HG03469 (cell line): ENCODE results near the gene RTL1.

Source experiments
- ATAC-seq: cut with Tn5 transposase; IDR thresholded peaks from one replicate; pipeline ENCODE4 v1.9.1; 2021; ENCODE audit warnings: mild to moderate bottlenecking, moderate library complexity, moderate number of reproducible peaks; ENCODE audit not compliant: unreplicated experiment

Gene RTL1

DNA sequence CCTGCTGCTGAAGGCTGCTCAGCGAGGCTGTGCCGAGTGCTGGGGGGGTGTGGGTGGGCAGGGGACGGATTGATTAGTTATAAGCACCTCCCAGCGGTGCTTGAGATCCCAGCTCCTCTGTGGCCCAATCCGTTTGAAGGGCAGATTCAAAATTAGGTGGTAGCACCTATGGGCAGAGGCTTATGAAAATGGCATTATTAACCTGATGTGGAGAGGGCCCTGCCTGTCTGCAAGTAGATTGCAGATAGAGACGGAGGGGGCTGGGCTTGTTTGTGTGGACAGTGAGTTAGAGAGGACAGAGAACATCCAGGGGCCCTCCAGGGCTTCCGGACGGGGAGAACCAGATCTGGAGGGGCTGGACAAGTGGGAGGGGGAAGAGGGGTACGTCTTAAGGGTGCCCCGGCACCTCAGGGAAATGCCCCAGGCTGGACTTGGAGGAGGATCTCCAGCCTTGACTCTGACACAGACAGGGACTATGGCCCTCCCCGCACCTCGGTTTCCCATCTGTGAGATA is at the start of gene RTL1:
RTL1 (minus strand) TSS at position 51 of the 514 bp plus-strand sequence. CDS start 18,934 bp downstream, outside the sequence.
- ATAC-seq = no peak

DNA sequence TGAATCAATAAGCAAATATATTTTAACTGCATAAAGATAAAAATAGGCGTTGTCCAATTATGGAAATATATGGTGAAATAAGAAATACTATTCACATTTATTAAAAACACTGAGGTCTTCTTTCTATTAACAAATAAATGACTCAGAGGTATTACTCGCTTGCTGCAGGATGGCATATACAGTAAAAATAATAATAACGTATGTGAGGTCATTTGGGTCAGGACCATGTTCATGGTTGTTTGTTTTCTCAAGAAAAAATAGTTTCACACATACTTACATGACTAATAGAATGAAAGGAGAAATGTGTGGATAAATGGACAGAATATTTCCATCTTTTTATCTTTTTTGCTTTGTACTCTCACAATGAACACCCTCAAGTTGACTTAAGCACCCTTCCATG is 46.5 kb upstream of the RTL1 start:
- no peak for ATAC-seq

DNA sequence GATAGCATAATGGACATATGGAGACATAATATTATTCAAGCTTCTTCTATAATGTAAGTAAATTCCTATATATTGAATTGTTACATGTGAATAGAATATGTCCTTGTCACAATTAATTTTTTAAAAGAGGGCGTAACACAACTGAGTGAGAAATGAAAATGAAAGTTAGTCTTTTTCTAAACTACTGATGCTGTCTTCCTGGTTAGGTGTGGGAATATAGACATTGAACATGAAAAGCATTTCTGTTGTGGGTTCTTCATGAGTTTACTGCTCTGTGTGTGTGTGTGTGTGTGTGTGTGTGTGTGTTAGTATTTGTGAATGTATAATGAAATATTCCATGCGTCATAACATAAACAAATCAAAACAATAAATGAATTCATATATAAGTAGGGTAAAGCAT is 40.5 kb upstream of the RTL1 start:
- no peak for ATAC-seq

DNA sequence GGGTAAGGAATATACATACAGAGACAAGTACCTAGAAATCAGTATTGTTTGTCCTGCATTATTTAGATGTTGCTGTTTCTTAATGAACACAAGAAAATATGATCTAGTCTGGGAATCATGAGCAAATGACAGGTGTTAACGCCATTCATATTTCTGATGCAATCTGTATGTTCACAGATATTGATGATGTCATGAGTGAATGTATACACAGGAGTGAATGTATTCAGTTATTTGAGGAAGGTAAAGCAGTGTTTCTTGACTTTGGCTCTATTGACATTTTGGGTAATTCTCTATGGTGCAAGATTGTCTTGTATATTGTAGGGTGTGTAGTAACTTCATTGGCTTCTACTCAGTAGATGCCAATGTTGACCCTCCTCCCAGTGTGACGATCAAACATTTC is 26.7 kb upstream of the RTL1 start:
- no peak for ATAC-seq

DNA sequence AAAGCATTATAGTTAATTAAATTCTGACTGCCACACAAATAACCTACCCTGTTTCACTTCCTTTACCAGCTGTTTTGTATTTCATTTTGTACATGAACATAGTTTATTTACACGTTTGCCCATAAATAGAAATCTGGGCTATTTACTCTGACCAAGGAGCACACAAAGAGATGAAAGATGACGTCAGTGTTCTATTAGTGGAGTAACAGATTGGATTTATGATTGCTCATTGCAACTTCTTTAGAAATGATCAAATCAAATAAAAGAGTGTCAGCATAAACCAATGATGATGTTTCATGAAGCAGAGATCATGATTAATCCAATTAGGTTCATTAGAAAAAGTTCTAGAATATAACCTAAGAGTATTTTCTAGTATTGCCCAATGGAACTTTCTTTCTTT is 12.0 kb upstream of the RTL1 start:
- no peak for ATAC-seq

DNA sequence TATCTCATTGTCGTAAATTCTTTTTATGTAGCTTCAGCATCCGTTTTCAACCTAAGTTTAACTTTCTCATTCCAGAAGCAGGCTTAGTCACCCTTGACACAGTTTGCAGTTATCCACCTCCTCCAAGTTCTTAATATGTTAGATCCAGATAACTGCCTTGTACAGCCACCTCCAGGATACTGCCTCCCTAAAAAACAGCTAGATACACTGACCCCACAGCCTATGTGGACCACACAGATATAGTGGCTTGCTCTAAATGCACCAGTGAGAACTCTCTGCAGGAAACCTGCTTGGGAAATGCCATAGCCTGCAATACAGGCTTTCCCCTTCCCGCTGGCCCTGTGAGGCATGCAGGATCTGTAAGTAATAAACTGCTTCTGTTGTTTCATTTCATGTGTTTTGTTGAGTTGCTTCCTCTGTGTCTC is 11.1 kb upstream of the RTL1 start:
- no peak for ATAC-seq

DNA sequence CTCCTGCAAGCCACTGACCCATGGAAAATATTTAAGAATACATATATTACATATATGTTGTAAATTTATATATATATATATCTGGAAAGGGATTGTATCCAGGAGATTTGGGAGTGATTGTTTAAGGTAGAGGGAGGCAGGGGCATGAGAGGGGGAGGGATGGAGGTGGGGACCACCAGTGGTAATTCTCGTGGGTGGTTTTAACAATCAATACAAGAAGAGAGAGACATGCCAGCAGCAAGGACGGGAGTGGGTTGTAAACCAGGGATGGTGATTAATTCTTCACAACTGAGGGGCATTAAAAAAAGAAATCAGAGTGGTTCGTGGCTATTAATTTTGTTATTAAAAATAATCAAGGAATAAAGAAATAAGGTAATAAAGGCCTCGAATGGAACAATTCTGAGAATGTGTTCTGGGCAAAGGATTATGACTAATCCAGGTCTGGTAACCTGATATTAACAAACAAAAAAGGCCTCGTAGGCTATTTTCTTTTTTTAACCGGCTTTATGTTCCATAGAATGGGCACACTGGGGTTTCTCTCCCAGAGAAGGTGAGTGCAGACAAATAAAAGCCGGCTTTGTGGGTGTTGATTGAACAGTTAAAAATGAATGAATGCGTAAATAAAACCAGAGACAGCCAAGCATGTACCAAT is 8.3 kb upstream of the RTL1 start:
- ATAC-seq = no peak

DNA sequence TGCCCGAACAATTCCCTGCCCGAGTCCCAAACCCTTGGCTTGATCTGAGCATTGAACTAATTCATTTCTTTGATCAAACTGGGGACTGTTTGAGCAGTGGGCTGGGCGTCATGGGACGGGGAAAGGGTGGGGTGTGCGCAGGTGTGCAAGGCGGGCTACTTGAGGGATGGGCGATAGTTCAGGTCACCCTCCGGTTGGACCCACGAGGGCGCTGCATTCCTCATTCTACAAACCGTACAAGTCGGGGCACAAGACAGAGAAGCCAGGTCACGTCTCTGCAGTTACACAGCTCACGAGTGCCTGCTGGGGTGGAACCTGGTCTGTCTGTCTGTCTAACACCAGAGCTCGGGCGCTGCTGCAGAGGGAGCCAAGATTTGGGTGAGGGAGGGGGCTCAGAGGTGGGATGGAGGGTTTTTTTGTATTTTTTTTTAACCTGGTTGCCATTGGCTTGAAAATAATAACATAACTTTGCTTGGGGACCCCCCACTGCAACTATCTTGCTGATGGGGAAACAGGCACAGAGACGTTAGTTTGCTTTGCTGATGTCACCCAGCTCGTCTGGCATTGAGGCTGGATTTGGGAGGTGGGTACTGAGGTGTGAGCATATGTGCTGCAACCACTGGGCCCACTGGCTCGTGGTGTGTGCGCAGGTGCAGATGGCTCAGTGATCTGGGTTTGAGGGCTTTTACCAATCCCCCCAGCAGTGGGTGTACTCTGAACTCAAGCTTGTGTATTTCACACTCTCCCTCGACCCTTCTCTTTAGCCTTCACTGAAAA is 7.6 kb upstream of the RTL1 start:
- no peak for ATAC-seq

DNA sequence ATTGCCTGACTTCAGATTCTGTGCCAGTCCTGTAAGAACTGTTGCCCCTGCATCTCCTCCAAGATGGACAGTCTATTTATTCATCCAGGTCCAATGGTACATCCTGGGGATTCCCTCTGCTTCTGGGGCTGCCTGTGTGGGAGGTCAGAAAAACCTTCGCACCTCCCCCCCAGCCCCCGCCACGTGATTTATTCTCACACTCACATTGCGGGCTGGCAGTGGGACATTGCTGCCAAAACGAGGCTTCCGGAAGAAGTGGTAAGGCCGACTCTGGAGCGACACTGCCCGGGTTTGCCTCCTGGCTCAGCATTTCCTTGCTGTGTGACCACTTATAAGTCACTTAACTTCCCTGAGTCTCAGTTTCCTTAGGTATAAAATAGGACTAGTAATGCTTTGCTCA is 5.9 kb upstream of the RTL1 start:
- no peak for ATAC-seq

DNA sequence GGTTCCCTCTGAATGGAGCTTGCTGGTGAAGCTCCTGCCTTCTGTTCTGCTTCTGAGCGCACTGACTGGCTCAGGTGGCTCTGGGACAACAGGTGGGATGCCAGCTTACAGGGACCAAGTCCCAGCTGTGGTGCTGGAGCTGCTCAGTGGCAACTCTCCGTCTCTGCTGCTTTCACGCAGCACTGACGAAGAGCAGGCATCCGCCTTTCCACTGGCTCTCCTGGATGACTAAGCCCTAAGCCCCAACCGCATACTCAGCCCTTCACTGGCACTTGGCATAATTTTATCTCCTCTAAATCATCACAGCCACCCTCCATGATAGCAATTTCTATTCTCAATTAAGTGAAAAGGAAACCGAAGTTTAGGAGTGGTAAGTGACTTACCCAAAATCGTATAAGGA is 3.7 kb upstream of the RTL1 start:
- no peak for ATAC-seq

DNA sequence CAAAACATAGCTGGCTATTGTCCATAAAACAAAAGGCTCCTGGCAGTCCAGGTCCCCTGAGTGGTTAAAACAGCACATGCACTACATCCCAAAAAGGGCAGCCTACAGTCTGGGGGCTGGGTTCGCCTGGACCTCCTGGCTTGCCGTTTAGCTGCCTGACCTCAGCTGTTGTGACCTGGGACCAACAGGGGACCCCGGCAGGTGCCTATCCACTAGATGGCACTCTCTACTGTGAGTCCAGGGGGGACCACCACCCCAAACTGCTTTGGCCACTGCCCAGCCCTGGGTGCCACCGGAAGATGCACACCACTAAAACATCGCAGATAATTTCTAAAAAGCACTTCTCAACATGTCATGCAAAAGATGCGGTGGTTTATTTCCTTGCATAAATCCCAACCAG is 2.9 kb upstream of the RTL1 start:
- ATAC-seq = no peak

DNA sequence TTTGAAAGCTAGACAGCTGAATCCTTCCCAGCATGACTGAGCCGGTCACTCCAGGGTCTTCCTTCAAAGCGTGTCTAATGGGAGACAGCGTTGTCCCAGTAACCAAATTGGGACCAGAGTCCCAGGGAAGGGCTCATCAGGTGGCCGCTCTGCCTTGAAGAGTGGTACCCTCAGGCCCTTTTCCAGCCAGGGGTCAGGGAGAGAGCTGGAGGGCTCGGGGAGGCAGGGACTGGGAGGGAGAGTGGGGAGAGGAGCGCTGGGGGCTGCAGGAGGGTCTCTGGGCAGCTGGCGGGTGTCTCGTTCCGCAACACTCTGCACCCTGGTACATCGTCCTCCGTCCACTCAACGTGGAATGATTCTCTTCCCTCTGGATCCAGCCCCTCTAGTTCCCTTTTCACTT is 1.6 kb upstream of the RTL1 start:
- no peak for ATAC-seq

DNA sequence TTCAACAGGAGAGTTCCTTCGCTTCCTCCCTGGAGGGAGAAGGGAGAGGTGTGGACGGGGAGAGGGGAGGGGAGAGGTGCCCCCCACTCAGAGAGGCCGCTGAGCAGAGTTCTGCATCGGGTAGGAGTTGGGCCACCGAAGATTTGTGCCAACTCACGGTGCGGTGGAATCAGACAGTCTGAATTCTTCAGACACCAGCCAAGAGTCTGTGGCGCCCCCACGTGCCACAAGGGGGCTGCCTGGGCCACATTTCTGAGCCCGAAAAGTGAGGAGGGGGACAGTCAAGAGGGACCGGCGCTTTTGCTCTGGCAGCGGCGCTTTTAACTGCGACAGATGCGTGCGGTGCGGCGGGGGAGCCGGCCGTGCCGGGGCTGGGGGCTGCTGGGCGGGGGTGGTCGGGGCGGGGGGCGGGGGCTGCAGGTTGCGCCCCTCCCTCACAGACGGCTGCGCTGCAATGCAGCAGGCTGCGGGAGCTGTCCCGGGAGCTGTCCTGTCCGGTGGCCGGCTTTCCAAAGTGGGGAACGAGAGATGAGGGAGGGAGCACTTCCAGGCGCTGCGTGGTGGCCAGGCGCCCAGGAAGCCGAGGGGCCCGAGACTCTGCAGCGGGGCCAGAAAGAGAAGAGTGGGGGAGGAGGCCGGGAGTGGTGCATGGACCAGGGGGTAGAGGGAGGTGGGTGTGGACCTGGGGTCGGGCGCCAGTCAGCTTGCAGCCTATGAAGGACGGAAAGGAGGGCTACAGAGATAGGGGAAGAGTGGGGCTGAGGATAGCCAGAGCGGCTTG is 975 bp upstream of the RTL1 start:
- no peak for ATAC-seq

DNA sequence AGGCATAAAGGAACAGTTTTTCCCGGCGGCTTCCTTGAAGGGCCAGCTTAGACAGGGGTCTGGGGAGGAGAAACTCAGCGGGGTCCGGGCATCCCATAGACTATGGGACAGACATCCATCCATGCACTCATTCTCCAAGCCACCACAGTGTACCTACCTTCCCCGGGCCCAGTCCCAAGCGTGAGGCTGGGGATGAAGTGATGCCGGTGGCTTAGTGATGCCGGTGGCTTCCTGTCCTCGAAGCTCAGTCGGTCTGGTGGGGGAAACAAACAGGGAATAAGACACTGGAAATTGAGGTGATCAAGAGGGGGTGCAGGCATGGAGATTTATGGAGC is 421 bp downstream of the RTL1 start:
- ATAC-seq = no peak

DNA sequence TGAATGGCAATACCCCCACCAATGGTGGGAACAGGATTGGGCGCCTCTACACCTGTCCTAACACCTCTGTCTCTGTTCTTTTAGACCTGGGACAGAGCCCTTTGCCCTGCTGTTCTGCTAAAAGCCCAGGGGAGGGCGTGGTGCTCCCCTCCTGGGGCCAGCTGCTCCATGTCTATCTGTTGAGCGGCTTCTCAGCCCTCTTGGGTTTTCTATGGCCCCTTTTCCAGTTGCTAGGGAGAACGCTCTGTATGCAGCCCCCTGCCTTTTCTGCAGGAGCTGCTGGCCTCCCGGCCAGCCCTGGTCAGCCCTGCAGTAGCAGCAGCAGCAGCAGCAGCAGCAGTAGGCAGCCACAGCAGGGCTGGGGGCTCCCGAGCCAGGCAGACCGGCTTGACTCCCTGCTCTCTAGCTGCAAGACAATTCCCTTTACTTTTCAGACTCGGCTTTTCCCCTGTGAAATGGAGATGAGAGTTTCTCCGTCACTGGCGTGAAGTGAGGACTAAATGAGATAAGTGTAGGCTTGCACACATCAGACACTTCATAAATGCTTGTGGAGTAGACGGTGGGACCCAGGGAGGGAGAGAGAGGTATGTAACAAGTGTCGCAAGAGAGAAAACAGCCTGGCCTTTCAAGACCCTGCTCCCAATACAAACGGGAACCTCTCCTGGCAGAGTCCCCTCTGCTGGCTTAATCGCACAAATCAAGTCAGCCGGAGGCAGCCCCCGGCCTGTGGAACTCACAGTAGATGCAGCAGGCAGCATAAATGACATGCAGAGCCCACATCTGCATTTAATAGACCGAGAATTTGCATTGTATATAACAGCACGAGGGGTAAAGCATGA is 1.0 kb downstream of the RTL1 start:
- ATAC-seq = no peak

DNA sequence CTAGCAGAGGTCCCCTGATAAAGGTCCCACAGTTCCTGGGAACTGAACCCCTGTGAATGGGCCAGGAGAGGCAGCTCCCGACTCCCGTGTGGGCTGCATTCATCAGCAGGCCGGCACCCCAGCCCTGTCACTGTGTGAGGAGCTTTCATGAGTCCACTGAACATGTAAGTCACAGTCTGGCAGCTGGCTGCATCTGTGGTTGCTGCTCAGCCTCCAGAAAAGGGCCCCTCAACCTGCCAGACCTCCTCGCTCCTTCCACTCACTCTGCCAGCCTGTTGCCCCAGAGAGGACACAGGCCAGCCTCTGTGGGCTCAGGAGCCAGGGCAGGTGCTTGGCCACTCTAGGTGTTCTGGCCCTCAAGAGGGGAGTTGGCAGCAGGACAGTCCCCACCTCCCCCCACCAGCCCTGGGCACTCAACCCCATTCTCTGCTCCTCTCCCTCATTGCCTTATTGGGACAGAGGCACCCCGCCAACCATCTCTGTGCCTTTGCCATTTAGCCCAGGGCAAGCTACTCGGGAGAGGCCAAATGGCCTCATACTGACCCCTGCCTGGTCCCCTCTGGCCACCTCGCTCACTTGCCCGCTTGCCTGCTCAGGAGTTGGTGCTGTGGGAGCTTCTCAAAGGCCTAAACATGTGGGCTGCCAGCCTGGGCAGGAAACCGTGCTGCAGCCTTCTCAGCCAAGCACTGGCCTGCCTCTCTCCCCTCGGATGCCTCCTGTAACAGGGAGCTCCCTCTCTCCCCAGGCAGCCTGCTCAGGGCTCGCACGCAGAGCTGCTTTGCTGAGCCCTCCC is 1.9 kb downstream of the RTL1 start:
- ATAC-seq = no peak

DNA sequence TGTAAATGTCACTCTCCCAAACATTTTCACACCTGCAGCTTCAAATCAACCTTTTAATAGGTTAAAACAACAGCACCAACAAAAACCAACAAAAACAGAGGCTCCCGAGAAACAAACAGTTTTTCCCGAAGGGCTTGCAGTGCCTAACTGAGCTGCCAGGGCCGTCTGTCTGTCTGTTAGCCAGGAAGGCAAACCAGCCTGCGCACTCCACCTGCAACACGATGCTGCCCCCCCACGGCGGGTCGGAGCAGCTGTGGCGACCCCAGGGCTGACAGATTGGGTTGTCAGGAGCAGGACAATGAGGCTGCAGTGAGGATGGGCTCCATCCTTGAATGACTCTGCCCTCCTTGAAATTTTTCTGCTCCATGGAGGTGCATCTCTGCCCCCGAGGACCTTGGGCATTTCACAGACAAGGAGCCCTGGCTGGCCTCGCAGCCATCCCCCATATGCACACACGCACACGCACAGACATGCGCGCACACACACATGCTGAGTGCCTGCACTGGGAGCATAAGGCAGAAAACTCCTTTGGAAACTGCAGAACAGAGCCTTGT is 2.6 kb downstream of the RTL1 start:
- no peak for ATAC-seq

DNA sequence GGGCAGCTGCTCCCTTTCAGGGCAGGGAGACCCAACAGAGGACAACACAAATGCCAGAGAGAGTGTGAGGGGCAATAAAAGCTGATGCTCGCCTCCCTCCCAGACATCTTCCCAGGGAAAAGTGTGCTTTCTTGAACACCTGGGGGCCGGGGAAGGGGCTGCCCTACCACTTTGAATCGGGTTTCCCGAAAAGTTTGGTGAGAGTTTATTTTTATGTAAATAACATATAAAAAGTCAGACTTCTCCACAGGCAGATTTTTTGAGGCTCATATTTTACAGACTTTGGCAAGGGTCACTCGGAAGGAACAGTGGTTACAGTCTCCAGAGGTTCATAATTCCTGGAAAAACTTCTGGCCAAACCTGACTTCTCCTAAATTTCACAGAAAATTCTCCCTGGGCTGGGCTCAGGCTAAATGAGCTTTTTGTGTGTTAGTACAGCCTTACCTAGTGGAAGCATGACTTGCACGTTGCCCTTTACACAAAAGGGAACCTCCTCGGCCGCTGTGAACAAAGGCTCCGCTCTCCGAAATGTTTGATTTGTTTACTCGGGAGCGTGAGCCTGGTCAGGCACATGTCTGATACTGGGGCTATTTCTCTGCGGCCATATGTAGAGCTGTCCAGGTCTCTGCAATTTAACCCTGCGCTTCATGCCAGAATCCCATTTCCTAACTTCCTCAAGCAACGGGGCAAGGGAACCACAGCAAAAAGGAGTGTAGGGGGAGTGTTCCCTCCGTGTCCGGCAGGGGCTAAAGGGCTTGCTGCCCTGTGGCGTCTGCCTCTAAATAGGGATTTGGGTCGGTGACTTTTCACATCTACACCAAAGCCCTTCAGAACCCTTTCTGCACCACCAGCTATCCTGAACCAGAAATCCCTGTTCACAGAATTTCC is 3.4 kb downstream of the RTL1 start:
- no peak for ATAC-seq
